Epithelial cell of umbilical artery (primary cell): ENCODE data around the gene KDM7A. TPM values are rescaled to one million over a fixed set of nuclear protein-coding genes. Genes with fewer than 3 reads are reported as not detected.

Experiments
- total RNA-seq: library from RNA; depleted of rRNA; stranded (reverse); fragments of >200 nt; gene quantifications from 2 replicates; pipeline ENCODE4 v1.2.3, GENCODE V29; 2014

Gene KDM7A
- 3.2 and 6.5 TPM in 2 replicates for total RNA-seq

GRCh38 chr7:140176811-140177702 is at the start of gene KDM7A:
Gene KDM7A (minus strand): TSS chr7:140176983. CDS start chr7:140176937, 46 bp downstream.

GRCh38 chr7:140062528-140063299 is 114.1 kb downstream of the KDM7A start, which contains the start of gene PARP12:
Gene PARP12 (minus strand): TSS chr7:140062951. CDS start chr7:140062847, 104 bp downstream.

Other genes with a start within 250 kb of the KDM7A start
- 47.7 and 85.9 TPM in 2 replicates for gene PARP12, start 114.0 kb downstream of the KDM7A start, total RNA-seq
- gene SLC37A3, start 221.5 kb upstream of the KDM7A start, total RNA-seq = 62.3 and 71.5 TPM in 2 replicates
- gene RAB19, start 227.1 kb upstream of the KDM7A start, total RNA-seq = 0.46 TPM in 1 of 2 replicates, not detected in the other